Dermis blood vessel endothelial cell (primary cell): ENCODE measurements around the gene KLHL29. TPM values are rescaled to one million over a fixed set of nuclear protein-coding genes. Genes with fewer than 3 reads are reported as not detected.

Experiments used
- DNase-seq: peaks from one replicate; pipeline ENCODE4 v3.0.0; 2010
- total RNA-seq: library from RNA; depleted of rRNA; stranded (reverse); fragments of >200 nt; gene quantifications from 2 replicates; pipeline ENCODE4 v1.2.3, GENCODE V29; 2014

The KLHL29 gene
- total RNA-seq, 1 donor from 2014 or later: 3.7 TPM

GRCh38 chr2:23666241-23666979, 281.4 kb downstream of the KLHL29 start:
- DNase-seq: no peak

GRCh38 chr2:23666980-23667357, 282.0 kb downstream of the KLHL29 start:
- no peak for DNase-seq

DNA sequence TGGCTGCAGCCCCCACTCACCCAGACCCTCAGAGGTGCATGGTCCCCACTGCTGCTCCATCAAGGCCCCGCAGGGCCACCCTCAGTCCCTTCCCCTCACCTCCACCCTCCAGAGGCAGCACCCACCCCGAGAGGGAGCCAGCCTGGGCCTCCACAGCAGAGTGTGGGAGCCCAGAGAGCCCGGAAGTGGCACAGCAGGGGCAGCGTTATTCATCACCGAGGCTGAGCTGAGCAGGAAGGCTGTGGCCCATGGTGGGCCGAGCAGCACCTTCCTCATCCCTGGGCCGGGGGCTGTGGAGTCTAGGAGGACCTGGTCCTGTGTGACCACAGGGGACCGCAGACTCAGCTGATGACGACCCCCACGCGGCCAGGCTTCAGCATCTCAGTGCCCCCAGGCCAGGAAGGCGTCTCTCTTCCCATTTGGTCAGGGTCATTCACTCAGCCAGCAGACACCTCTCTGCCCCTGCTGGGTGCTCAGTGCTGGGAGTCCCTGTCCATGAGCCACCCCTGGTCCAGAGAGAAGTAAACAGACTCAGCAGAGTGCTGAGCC, 283.9 kb downstream of the KLHL29 start:
- no peak for DNase-seq

- peak; percentile 55 for DNase-seq
These were observed 284.6 kb downstream of the KLHL29 start for GRCh38 chr2:23669413-23670244.

- no peak for DNase-seq
These were observed 285.2 kb downstream of the KLHL29 start for GRCh38 chr2:23670245-23670592.

DNA sequence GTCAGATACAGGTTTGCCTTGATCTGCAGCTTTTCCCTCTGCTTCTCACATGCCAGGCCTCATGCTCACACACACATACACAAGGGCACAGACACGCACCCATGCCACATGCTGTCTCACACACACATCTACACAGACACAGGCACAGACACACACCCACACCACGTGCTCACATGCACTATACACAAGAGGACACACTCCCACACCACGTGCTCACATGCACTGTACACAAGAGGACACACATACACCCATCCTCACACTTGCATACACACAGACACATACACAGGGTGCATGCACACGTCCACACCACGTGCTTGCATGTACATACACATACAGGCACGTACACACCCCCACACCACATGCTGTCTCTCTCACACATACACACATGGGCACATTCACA, 288.1 kb downstream of the KLHL29 start:
- DNase-seq: no peak

GRCh38 chr2:23673830-23674679, 289.1 kb downstream of the KLHL29 start:
- peak; percentile 20 for DNase-seq

DNA sequence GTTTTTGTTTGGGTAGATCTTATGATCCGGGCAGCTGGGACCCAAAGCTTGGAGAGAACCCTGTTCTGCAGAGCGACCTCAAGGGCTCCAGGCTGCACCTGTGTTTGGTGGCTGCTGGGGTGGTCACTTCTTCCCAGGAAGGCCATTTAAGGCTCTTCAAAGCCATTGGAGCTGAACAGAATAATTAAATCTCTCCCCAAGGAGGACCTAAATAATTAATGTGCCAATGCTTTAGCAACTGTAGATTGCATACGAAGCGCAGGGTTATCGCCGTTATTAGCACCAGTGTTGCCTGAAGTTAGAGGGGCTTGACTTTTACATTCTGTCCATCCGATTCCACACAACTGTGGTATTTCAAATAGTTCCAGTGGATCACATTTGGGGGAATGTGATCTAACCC, 290.5 kb downstream of the KLHL29 start:
- no peak for DNase-seq

- no peak for DNase-seq
These were observed 292.9 kb downstream of the KLHL29 start for GRCh38 chr2:23677836-23678235.

DNA sequence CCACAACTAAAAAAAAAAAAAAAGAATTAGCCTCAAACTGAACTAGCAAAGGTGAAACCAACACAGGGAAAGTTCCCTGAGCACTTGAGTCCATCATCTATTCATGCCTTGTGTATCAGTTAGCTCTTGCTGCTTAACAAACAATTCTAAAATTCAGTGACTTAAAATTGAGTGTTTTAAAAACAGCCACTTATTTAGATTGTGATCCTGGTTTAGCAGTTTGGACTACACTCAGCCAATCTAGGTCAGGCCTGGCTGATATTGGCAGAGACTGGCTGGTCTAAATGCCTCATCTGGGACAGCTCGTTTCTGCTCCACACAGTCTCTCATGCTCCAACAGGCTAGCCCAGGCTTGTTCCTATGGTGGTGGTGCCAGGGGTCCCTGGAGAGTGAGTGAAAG, 294.1 kb downstream of the KLHL29 start:
- no peak for DNase-seq

GRCh38 chr2:23680951-23681350, 296.0 kb downstream of the KLHL29 start:
- DNase-seq: no peak

DNA sequence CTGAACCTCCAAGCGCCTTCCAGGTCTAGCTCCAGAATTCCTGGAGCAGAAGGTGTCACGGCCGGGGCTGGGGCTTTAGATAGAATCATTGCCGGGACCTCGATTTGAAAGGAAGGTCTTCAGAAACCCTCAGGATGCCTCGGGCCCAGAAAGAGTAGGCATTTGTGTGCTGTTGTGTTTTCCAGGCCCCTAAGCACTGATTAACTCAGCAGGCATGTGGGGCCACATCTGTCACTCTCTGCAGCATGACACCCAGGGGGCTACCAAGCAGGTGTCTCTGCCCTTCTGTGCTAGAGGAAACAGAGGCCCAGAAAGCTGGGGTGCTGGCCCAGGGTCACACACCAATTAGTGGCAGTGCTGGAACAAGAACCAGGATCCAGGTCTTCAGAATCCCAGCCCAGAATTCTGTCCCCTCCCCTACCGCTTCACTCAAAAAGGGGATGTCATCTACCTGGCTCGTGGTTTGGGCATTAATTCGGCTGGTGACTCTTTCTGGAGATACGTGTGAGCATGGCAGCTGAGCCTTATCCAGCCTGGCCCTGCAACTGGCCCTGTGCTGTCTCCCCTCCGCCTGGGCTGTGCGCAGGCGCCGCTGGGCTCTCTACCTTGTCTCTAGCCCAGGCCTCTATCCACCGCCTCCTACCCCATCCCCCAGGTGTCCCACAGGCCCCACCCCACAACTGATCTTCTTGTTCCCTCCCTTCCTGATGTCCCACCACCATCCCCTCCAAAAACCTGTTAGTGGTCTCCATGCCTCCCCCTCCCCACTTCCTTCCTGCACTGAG, 296.6 kb downstream of the KLHL29 start:
- no peak for DNase-seq

GRCh38 chr2:23682481-23682880, 297.5 kb downstream of the KLHL29 start:
- no peak for DNase-seq

- DNase-seq: no peak
These were observed 298.0 kb downstream of the KLHL29 start for GRCh38 chr2:23683001-23683400.

DNA sequence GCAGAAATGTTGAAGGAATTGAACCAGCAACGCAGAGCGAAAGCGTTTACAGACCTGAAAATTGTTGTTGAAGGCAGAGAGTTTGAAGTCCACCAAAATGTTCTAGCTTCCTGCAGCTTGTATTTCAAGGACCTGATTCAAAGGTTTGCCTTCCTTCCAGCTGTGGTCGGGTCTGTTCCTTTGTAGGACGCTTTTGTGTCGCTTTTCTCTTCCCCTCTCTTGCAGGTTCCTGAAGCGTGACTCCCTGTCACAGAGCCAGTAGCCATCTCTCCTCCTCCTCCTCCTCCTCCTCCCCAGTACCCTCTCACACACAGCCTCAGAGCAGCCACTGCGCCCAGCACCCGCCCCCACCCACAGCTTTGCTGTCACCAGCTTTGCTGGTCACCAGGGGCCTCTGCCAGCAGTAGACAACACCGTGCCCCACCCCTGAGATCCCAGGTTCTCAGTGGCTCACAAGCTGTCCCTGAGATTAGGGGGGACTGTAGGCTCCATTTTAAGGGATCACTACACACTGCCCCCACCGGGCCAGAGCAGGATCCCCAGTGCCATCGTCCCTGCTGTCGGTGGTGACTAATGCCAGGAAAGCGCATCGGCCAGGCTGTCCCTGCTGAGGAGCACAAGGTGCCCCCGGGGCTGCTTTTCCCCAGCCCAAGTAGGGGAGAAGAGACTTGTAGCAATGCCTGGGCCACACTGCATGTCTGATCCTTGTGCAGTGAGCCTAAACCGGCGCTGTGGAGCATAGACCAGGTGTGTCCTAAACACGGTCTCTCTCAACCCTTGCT, 299.6 kb downstream of the KLHL29 start:
- DNase-seq: no peak

GRCh38 chr2:23685181-23685580, 300.2 kb downstream of the KLHL29 start:
- no peak for DNase-seq

- no peak for DNase-seq
These were observed 300.7 kb downstream of the KLHL29 start for GRCh38 chr2:23685706-23686105.

DNA sequence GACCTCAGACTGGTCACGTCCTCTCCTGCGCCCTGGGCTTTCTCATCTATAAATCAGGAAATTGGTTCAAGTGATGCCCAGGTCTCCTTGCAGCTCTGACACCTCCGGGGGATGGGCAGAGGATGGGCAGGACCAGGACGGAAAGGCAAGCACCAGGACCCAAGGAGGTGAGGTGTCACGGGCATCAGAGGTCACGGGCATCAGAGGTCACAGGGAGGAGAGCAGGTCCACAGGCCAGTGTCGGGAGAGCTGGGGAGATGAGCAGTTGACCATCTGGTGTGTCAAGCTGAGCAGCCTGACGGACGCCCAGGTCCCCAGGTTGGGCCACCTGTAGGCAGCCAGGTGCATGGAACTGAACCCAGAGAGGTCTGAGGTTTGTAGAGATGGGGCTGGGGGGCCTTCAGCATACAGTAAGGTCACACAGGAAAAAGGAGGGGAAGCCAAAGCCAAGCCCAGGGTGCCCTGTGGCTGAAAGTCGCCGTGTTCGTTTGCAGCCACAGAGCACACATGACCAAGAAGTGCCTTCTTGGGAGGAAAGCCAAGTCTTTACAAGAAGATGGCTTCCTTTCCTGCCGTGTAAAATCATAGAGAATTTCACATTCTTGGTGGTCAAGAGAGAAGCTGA, 301.5 kb downstream of the KLHL29 start:
- no peak for DNase-seq

DNA sequence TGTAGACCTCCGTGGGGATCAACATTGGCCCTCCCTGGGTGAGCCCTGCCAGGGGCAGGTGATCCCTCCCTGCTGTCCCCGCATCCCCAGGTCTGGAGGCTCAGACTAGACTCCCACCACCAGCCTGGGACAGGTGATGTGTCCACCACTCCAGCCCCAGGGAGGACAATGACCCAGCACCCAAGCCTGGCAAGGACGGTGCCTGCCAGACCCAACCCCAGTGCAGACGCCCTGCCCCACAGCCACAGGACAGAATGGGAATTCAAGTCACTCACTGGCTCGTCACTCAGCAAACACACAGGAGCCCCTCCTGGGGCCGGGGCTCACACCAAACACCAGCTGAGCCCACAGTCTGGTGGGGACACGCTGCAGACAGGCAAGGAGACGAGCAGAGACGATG, 302.2 kb downstream of the KLHL29 start:
- no peak for DNase-seq

- DNase-seq: no peak
These were observed 302.7 kb downstream of the KLHL29 start for GRCh38 chr2:23687713-23688112.
